Measurements from ENCODE around the gene NSMF.

GRCh38 chr9:137496601-137497375 lies 37.7 kb upstream of the NSMF start:
- TF ChIP-seq CTCF (IDR thresholded peaks at IDR 0.05; ENCODE audit: control extremely low read depth in 1 of 3, insufficient read depth in 1 of 3, low read depth in 1 of 3, low read length in 3 of 3) (no peak), TAF1 (IDR thresholded peaks at IDR 0.05; ENCODE audit: low read depth, low read length) (no peak), JUN (IDR thresholded peaks at IDR 0.05; ENCODE audit: low read depth, low read length) (no peak)

Data from H1 (cell line).